ENCODE measurements around the gene GRIP1.
A peak's percentile ranks its signal among the peaks of the same experiment; 100 is the strongest.
"Not testable (repeated sequence)": the region's sequence is repeated elsewhere in the genome, so short reads cannot be mapped to it uniquely, and the experiment has no call there.

The GRIP1 gene

DNA sequence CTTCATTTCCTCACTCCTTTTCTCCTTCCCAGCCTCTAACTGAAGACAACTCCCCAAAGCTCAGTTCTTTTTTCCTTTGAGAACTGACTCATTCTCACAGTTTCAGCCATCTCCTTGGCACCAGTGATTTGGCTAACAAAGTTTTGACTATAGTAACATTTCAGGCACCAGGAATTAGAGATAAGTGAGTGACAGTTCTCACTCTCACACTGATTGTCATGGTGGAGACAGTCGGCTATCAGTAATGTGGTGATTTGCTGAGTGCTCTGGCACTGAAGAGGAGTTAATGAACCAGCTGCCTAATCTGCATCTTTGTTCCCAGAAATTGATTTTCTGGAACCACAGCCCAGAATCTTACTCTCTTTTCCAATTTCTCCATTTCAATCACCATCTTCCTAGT is 347.1 kb downstream of the GRIP1 start:
- DNase-seq (ENCODE audit: low read depth in 1 of 2, low spot score in 1 of 2): no peak

DNA sequence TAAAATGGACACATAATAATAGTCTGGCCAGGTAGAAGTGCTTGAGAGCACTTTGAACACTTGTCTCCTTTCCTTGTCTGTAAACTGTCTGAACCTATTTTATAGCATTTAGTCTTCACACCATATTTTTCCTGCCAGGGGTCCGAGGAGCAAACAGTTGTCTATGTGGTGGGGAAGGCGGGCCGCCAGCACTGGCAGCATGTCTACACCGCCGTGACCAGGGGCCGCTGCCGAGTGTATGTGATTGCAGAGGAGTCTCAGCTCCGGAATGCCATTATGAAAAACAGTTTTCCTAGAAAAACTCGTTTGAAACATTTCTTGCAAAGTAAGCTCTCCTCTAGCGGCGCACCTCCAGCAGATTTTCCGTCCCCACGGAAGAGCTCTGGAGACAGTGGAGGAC is 347.9 kb downstream of the GRIP1 start:
- DNase-seq (ENCODE audit: low read depth in 1 of 2, low spot score in 1 of 2): no peak

DNA sequence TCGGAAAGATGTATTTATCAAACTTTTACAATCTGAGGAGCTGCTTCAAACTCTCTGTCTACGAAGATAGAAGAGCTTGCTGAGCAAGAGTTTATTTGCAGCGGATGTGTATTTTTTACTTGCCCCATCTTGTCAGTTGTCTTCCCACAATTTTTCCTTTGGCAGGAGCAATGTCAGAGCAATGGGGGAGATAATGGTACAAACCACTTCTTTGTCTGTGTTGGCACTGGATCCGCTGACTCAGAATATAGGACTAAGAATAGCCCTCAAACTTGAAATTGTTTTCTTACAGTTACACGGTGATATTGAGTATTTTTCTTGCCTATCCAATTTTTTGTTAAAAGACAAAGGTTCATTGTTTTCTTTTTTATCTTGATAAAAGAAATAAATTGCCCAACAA is 348.9 kb downstream of the GRIP1 start:
- no peak for DNase-seq (ENCODE audit: low read depth in 1 of 2, low spot score in 1 of 2)

DNA sequence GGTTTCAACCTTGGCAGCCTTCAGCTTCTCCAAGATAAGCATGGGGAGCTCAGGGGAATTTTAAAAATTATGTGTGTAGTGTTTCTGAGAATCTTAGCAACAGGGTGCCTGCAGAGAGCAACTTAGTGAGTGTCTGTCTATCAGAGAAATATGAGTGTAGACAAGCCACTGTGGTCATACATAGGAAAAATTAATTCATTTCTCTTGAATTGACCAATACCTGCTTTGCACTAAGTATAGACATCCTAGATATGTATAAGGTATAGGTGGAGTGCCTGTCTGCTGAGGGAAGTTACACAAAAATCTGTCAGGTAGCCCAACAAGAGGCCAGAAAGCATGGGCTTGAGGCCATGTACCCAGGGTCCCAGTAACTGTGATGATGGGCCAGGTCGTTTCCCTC is 355.9 kb downstream of the GRIP1 start:
- DNase-seq (ENCODE audit: low read depth in 1 of 2, low spot score in 1 of 2): no peak

DNA sequence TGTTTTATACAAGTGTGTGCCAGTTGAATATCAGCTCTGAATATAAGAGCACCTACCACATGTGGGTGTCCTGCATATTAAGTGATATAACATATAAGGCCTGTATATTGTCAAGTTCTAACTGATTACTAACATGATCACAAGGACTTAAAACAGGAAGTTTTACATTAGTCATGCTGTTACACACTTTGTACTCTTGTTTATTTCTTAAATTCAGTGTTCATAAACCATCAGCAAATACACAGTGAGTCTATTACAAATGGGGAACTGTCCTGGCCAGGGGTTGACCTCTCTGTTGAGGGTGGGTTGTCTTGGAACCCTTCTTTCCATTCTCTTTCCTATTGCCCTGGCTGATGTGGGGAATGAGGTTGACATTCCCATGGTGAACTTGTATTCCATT is 357.4 kb downstream of the GRIP1 start:
- DNase-seq (ENCODE audit: low read depth in 1 of 2, low spot score in 1 of 2): no peak

DNA sequence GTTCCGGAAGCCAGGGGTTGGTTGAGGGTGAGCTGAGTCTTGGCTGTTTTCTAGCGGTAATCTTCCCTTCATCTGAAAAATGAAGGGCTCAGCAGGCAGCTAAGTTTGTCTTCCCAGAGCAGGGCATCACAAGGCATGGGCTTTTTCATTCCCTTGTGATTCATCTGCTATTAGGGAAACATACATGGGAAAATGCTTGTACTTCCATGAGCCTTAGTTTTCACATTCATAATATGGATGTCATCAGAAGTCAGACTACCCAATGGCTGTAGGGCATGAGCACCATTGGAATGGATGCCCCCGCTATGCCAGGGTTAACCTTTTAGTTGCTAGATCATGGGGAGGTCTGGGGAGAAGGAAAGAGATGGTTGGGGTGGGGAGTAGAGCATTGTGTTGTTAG is 357.9 kb downstream of the GRIP1 start:
- DNase-seq (ENCODE audit: low read depth in 1 of 2, low spot score in 1 of 2): no peak

DNA sequence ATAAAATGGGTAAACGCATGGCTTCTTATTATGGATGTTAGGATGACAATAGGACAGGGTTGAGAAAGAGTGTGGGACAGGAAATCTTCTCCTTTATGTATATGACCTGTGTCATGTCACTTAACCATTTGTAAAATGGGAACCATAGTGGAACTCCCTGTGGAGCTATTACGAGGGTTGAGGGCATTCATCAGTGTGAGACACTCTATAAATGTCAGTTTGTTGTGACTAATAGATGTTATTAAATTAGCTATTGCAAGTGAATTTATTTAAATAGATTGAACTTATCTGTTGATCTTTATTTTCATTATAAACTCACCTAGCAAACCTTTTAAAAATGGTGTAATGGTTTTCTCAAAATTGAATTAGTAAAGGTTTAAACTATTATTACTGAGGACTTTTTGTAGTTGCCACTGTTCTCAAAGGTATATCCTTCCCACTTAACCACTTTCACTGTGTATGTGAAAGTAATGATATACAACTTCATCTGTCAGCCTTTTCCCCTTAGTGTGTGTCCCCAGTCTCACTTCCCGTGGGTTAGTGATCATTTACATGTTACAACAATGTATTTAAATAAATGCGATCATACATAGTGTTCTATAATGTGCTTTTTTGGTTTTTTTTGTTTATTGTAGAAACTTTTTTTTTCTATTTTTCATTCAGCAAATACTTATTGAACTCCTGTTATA is 359.5 kb downstream of the GRIP1 start:
- no peak for DNase-seq (ENCODE audit: low read depth in 1 of 2, low spot score in 1 of 2)

DNA sequence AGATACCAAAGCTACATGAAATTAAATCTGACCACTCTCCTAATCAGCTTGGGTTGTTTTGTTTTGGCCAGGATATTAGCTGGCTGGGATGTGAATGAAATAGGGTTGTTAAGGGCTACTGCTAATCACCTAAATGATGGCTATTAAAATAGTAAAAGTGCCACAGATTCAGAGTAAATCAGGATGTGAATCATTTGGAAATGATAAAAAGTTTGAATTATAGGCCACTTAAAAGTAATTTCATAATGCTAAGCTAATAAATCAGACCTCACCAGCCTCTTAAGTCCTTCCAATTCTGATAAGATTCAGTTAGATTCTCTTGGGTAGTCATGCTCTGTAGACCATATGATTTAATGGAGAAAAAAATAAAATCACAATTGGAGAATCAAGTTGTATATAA is 364.6 kb downstream of the GRIP1 start:
- no peak for DNase-seq (ENCODE audit: low read depth in 1 of 2, low spot score in 1 of 2)

DNA sequence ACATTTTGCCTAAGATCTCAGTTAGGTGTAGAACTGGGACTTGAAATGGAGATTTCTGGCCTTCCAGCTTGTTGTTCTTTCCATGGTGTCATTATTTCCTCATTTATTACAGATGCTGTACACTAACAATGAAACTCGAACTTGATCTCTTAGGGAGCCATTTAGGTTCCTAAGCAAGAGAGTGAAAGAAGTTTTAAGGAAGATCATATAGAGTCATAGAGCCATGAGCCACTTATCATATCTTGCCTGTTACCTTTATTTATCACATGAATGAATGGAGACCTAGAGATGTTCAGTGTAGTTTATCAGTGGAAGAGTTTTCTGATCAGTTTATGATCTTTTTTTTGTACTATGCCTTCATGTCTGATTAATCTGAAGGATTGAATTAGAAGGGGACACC is 366.7 kb downstream of the GRIP1 start:
- DNase-seq (ENCODE audit: low read depth in 1 of 2, low spot score in 1 of 2): no peak

DNA sequence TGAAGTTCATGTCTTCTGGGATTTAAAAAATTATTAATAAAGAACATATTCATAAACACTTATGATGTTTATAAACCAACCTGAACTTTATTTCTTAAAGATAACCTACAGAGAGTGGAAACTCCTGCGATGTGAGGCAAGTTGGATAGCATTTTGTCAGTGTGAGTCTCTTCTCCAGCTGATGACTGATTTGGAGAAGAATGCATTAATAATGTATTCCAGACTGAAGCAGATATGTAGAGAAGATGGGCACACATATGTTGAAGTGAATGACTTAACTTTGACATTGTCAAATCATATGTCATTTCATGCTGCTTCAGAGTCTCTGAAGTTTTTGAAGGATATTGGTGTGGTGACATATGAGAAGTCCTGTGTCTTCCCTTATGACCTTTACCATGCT is 369.3 kb downstream of the GRIP1 start:
- DNase-seq (ENCODE audit: low read depth in 1 of 2, low spot score in 1 of 2): no peak

DNA sequence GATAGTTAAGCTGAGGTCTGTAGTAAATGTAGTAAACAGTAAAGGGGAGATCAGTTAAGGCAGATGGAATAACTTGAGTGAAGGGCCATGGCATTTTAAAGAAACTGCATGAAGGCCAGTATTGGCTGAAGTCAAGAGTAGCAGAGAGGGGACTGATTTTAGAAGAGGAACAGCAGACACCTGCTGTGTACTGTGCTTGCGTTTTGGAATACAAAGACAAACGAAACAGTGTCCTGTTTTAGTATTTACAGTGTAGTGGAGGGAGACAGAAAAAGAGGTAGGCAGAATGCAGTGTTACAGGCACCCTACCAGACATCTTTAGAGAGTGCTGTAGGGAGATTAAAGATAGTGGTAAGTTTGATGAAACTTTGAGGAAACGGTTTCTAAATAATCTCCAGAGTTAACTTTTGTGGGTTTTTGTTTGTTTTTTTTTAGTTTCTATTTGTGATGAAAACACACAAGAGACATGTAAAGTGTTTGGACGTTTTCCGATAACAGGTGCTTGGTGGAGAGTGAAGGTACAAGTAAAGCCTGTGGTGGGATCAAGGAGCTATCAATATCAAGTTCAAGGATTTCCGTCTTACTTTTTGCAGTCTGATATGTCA is 374.5 kb downstream of the GRIP1 start:
- DNase-seq (ENCODE audit: low read depth in 1 of 2, low spot score in 1 of 2): no peak

DNA sequence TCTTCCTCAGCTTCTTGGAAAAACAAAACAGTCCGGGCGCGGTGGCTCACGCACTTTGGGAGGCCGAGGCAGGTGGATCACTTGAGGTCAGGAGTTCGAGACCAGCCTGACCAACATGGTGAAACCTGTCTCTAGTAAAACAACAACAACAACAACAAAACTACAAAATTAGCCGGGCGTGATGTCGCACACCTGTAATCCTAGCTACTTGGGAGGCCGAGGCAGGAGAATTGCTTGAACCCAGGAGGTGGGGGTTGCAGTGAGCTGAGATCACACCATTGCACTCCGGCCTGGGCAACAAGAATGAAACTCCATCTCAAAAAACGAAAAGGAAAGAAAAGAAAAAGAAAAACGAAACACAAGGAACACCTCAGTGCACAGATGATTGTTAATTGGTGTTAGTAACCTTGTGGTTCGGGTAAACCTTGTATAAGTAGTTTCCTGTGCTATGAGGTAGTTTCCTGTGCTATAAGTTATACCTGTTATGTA is 375.5 kb downstream of the GRIP1 start:
- DNase-seq (ENCODE audit: low read depth in 1 of 2, low spot score in 1 of 2): not testable (repeated sequence)

DNA sequence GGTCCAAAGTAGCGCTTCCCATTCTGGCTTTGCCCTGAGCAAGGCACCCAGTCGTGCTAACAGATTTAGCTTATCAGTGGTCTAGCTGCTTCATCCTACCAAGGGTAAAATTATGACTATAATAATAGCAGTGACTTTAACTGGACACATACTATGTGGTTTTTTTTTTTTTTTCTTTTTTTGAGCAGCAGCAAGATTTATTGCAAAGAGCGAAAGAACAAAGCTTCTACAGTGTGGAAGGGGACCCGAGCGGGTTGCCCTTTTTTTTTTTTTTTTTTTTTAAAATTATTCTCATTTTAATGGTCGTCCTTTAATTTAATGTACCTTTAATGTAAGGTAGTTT is 376.1 kb downstream of the GRIP1 start:
- DNase-seq (ENCODE audit: low read depth in 1 of 2, low spot score in 1 of 2): no peak

DNA sequence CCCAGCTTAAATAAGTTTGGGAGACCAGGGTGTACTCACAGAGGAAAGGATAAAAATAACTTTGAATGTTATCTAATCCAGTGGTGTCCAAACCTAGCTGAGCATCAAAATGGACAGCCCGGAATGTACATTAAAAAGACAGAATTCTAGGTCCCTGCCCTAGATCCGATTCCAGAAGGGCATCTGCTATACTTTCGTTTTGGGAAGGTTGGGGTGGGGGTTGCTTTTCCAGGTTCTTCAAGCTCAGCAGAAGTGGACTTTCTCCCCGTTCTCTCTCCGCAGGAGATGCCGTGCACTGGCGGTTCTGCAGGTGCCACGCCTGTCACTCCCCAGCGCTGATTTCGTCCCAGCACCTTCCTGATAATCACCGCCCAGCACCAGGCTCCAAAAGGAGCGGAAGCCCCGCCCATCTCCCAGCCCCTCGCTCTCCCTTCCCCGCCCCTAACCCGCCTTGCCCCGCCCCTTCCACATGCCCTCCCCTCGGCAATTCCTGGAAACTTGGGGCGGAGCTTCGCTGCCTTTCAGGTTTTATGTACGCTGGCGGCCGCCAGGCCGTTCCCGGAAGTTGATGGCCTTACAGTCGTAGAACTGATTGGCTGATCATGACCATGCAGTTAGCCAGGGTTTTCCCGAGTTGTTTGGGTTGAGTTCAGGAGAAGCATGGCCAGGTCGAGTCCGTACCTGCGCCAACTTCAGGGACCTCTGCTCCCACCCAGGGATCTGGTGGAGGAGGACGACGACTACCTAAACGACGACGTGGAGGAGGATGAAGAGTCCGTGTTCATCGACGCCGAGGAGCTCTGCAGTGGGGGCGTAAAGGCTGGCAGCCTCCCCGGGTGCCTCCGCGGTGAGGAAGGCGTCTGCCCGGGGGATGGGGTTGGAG is 376.7 kb downstream of the GRIP1 start, which contains the start of gene HELB:
HELB (plus strand) TSS at position 550 of the 883 bp plus-strand sequence; CDS start at position 661, 111 bp downstream.
- peak; percentile 93 to 96 for DNase-seq (ENCODE audit: low read depth in 1 of 2, low spot score in 1 of 2)

DNA sequence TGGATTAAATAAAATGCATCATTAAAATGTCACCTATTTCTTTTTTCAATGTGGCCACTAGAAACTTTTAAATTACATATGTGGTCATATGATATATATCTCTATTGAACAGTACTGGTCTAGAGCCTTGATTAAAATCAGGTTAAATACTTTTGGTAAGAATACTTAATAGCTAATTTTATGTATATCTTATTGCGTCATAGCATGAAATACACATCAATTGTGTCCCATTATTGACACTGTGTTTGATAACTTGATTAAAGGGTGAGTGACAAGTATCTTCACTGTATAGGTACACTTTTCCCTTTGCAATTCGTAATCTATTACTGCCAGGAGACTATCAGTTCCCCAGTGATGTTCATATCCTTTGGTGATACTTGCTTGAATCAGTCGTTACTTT is 381.0 kb downstream of the GRIP1 start:
- DNase-seq (ENCODE audit: low read depth in 1 of 2, low spot score in 1 of 2): no peak

Measured in stimulated activated CD4-positive, alpha-beta T cell treated with anti-CD3 and anti-CD28 coated beads, Interleukin-15, amount 100 ng/mL, for 1 hour (primary cell).